GM12891 (cell line): Measurements from ENCODE around the gene POU6F1.

ENCODE experiments used
- PAX5 ChIP-seq: IDR thresholded peaks from 2 replicates; pipeline ENCODE4 v1.6.1; 2011; ENCODE audit warnings: low read length, moderate library complexity, mild to moderate bottlenecking; ENCODE audit not compliant: insufficient read depth, severe bottlenecking
- POLR2A ChIP-seq: IDR thresholded peaks from 2 replicates; pipeline ENCODE4 v1.6.1; 2011; ENCODE audit warnings: low read depth, low read length, control low read depth
- POLR2AphosphoS5 ChIP-seq: IDR thresholded peaks from 2 replicates; pipeline ENCODE4 v1.6.1; 2011; ENCODE audit warnings: low read depth, low read length, control low read depth
- POU2F2 ChIP-seq: IDR thresholded peaks from 2 replicates; pipeline ENCODE4 v1.6.1; 2011; ENCODE audit warnings: low read depth, mild to moderate bottlenecking, control low read depth, low read length, moderate library complexity
- TAF1 ChIP-seq: IDR thresholded peaks from 2 replicates; pipeline ENCODE4 v1.6.1; 2011; ENCODE audit warnings: low read depth, low read length, control low read depth

DNA sequence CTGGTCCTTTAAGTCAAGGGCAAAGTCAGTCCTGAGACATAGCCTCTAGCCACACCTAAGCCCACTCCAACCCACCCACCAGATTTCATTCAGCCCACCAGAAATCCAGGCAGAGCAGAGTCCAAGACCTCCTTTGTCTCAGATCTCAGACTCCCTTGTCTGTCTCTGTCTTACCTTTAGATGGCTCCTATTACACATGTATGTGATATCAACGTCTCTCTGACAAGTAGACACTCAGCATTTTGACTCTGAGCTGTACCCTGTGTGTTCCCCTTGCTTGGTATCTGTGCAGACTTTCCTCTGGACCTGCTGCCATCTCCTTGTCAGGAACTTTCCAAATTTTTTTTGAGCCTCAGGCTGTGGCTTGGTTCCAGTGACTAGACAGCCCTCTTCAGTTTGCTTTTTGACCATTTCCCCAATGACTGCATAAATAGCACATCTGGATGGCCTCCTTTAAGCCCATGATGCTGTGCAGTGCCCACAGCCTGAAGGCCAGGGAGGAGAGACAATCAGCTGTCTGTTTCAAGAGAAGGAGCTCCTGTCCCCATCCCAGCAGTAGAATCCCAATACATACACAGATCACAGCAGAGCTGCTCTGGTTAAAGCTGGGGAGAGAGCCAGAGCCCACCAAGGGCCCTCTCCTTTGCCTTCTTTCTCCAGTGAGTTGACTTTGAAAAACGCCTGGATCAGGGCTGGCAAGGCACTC lies 7.0 kb downstream of the POU6F1 start:
- no peak for TF ChIP-seq POLR2A
- TF ChIP-seq TAF1, result no peak
- TF ChIP-seq POLR2AphosphoS5, result no peak
- TF ChIP-seq POU2F2, result no peak
- no peak for TF ChIP-seq PAX5
